ENCODE measurements around the gene FXR1.
"Not testable (repeated sequence)": the region's sequence is repeated elsewhere in the genome, so short reads cannot be mapped to it uniquely, and the experiment has no call there.

DNA sequence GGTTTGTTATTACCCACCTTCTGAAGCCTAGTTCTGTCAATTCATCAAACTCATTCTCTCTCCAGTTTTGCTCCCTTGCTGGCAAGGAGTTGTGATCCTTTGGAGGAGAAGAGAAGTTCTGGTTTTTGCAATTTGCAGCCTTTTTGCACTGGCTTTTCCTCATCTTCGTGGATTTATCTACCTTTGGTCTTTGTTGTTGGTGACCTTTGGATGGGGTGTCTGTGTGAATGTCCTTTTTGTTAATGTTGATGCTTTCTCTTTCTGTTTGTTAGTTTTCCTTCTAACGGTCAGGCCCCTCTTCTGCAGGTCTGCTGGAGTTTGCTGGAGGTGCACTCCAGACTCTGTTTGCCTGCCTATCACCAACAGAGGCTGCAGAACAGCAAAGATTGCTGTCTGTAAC, 91.0 kb downstream of the FXR1 start:
- TF ChIP-seq, protein P1, sequence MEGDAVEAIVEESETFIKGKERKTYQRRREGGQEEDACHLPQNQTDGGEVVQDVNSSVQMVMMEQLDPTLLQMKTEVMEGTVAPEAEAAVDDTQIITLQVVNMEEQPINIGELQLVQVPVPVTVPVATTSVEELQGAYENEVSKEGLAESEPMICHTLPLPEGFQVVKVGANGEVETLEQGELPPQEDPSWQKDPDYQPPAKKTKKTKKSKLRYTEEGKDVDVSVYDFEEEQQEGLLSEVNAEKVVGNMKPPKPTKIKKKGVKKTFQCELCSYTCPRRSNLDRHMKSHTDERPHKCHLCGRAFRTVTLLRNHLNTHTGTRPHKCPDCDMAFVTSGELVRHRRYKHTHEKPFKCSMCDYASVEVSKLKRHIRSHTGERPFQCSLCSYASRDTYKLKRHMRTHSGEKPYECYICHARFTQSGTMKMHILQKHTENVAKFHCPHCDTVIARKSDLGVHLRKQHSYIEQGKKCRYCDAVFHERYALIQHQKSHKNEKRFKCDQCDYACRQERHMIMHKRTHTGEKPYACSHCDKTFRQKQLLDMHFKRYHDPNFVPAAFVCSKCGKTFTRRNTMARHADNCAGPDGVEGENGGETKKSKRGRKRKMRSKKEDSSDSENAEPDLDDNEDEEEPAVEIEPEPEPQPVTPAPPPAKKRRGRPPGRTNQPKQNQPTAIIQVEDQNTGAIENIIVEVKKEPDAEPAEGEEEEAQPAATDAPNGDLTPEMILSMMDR (IDR thresholded peaks at IDR 0.05): not testable (repeated sequence)
- TF ChIP-seq POLR2A (IDR thresholded peaks at IDR 0.05): not testable (repeated sequence)
